A549 (cell line): ENCODE data around the gene EXOC4. TPM values are rescaled to one million over a fixed set of nuclear protein-coding genes. Genes with fewer than 3 reads are reported as not detected.

Source experiments
- ATAC-seq, 2 experiments: fragments of 200-7000 bp in 1 of 2; fragments of >200 bp in 1 of 2; cut with Nextera tagmentation in 1 of 2; cut with Tn5 transposase in 1 of 2; 3 replicates each; pipeline versions ENCODE4 v1.8.0 to v1.9.1; 2018 to 2020; ENCODE audit warnings: mild to moderate bottlenecking in 1 of 2, moderate library complexity in 1 of 2
- CTCF ChIA-PET: fragments of 300-600 bp; sonication (Branson Sonifier 250); formaldehyde crosslinking; extraction: SDS; loops from one replicate; lab custom pipeline; 2021; ENCODE audit warnings: antibody characterized with exemption, inconsistent platforms; lab: Yijun Ruan, JAX
- POLR2A ChIA-PET: fragments of 350-600 bp; formaldehyde crosslinking; extraction: SDS; loops from one replicate; lab custom pipeline; 2021; ENCODE audit warnings: antibody characterized with exemption, inconsistent platforms; lab: Yijun Ruan, JAX
- DNase-seq, 2 experiments: peaks; one replicate each; pipeline versions ENCODE4 v3.0.0 to v3.0.0-alpha.2; 2011 to 2016; ENCODE audit warnings: low read depth in 1 of 2, low spot score in 1 of 2
- FAIRE-seq: peaks from 2 replicates; lab custom pipeline; 2011; peaks lifted over from hg19 to GRCh38; lab: Jason Lieb, UNC
- H3K27ac ChIP-seq, 2 experiments: fragments of >200 bp; sonication (Bioruptor Twin); formaldehyde crosslinking; 3 replicates each; pipeline ENCODE4 v1.5.1; 2016 to 2017
- H3K4me1 ChIP-seq: fragments of >200 bp; sonication (Bioruptor Twin); formaldehyde crosslinking; 3 replicates; pipeline ENCODE4 v1.6.1; 2016
- H3K4me2 ChIP-seq: fragments of >200 bp; sonication (Bioruptor Twin); formaldehyde crosslinking; 3 replicates; pipeline ENCODE4 v1.6.1; 2016
- H3K4me3 ChIP-seq: fragments of >200 bp; sonication (Bioruptor Twin); formaldehyde crosslinking; 3 replicates; pipeline ENCODE4 v1.5.1; 2016
- H3K9me3 ChIP-seq: fragments of >200 bp; sonication (Bioruptor Twin); formaldehyde crosslinking; 3 replicates; pipeline ENCODE4 v1.6.1; 2016
- BHLHE40 ChIP-seq: IDR thresholded peaks from 2 replicates; pipeline ENCODE4 v1.6.1; 2012; ENCODE audit warnings: low read depth, low read length, inconsistent platforms
- CBX8 ChIP-seq: fragments of 200-600 bp; sonication (generic); IDR thresholded peaks from 2 replicates; pipeline ENCODE4 v1.6.1; 2016
- CHD2 ChIP-seq: fragments of 150-350 bp; IDR thresholded peaks from 2 replicates; pipeline ENCODE4 v1.6.1; 2014; ENCODE audit warnings: low read length; ENCODE audit not compliant: partially characterized antibody
- CHD4 ChIP-seq: fragments of 200-600 bp; sonication (generic); IDR thresholded peaks from 2 replicates; pipeline ENCODE4 v1.6.1; 2016; ENCODE audit warnings: antibody characterized with exemption, mild to moderate bottlenecking, borderline replicate concordance
- EHF ChIP-seq: fragments of 250-450 bp; sonication (Bioruptor Pico); IDR thresholded peaks from 2 replicates; pipeline ENCODE4 v1.5.0; 2020; ENCODE audit warnings: mild to moderate bottlenecking
- ESRRA ChIP-seq: fragments of 150-350 bp; IDR thresholded peaks from 2 replicates; pipeline ENCODE4 v1.6.1; 2014; ENCODE audit warnings: mild to moderate bottlenecking, low read length, borderline replicate concordance
- FOSB ChIP-seq: fragments of 250-450 bp; sonication (Bioruptor Pico); IDR thresholded peaks from 2 replicates; pipeline ENCODE4 v1.5.0; 2020; ENCODE audit warnings: mild to moderate bottlenecking, moderate library complexity
- HES2 ChIP-seq: fragments of >200 bp; sonication (Bioruptor Twin); formaldehyde crosslinking; IDR thresholded peaks from 2 replicates; pipeline ENCODE4 v1.6.1; 2016
- HEYL ChIP-seq: fragments of 250-450 bp; sonication (Bioruptor Pico); IDR thresholded peaks from 2 replicates; pipeline ENCODE4 v1.8.0; 2021; ENCODE audit warnings: mild to moderate bottlenecking, moderate library complexity
- HMGXB4 ChIP-seq: fragments of 250-450 bp; sonication (Bioruptor Pico); IDR thresholded peaks from 2 replicates; pipeline ENCODE4 v1.5.0; 2021; ENCODE audit warnings: mild to moderate bottlenecking, moderate library complexity, borderline replicate concordance
- HOXA7 ChIP-seq: fragments of 250-450 bp; sonication (Bioruptor Pico); IDR thresholded peaks from 2 replicates; pipeline ENCODE4 v1.5.0; 2020; ENCODE audit warnings: mild to moderate bottlenecking, moderate library complexity
- KDM1A ChIP-seq: fragments of 200-600 bp; sonication (generic); IDR thresholded peaks from 2 replicates; pipeline ENCODE4 v1.6.1; 2016; ENCODE audit warnings: low read depth, mild to moderate bottlenecking
- KDM5A ChIP-seq: fragments of 200-600 bp; sonication (generic); IDR thresholded peaks from 2 replicates; pipeline ENCODE4 v1.6.1; 2016; ENCODE audit warnings: antibody characterized with exemption, mild to moderate bottlenecking
- MYC ChIP-seq: IDR thresholded peaks from 2 replicates; pipeline ENCODE4 v1.6.1; 2012; ENCODE audit warnings: mild to moderate bottlenecking, inconsistent platforms, low read length, improper control_type of control experiment, borderline replicate concordance
- NFE2L2 ChIP-seq: fragments of 150-350 bp; conservative IDR thresholded peaks from 2 replicates; pipeline ENCODE4 v1.6.1; 2014; ENCODE audit warnings: low read length
- NPAS2 ChIP-seq: fragments of 250-450 bp; sonication (Bioruptor Pico); IDR thresholded peaks from 2 replicates; pipeline ENCODE4 v1.8.0; 2022; ENCODE audit warnings: mild to moderate bottlenecking, moderate library complexity, borderline replicate concordance
- NR3C1 ChIP-seq: fragments of >200 bp; sonication (Bioruptor Twin); formaldehyde crosslinking; IDR thresholded peaks from 3 replicates; pipeline ENCODE4 v1.6.1; 2017
- PBX3 ChIP-seq: IDR thresholded peaks from 2 replicates; pipeline ENCODE4 v1.6.1; 2012
- POLR2A ChIP-seq: IDR thresholded peaks from 2 replicates; pipeline ENCODE4 v1.6.1; 2012; ENCODE audit warnings: mild to moderate bottlenecking, low read length
- RNF2 ChIP-seq: fragments of 200-600 bp; sonication (generic); IDR thresholded peaks from 2 replicates; pipeline ENCODE4 v1.6.1; 2016; ENCODE audit warnings: low read depth, mild to moderate bottlenecking, antibody characterized with exemption, moderate library complexity, borderline replicate concordance
- SREBF2 ChIP-seq: fragments of 450-650 bp; IDR thresholded peaks from 2 replicates; pipeline ENCODE4 v1.6.1; 2014; ENCODE audit warnings: mild to moderate bottlenecking, moderate library complexity
- TP53 ChIP-seq: fragments of 250-450 bp; sonication (Bioruptor Pico); IDR thresholded peaks from 2 replicates; pipeline ENCODE4 v1.5.0; 2021; ENCODE audit warnings: mild to moderate bottlenecking, moderate library complexity
- USF2 ChIP-seq: fragments of 450-650 bp; IDR thresholded peaks from 2 replicates; pipeline ENCODE4 v1.6.1; 2014; ENCODE audit warnings: antibody characterized with exemption
- ZFP36 ChIP-seq: fragments of 450-650 bp; IDR thresholded peaks from 2 replicates; pipeline ENCODE4 v1.6.1; 2014; ENCODE audit warnings: borderline replicate concordance; ENCODE audit not compliant: partially characterized antibody
- WGBS: methylation state at CpG from one replicate; pipeline ENCODE4 v1.1.6; 2017; ENCODE audit errors: missing lambda C conversion rate; 5-methylcytosine and 5-hydroxymethylcytosine counted together
- polyA plus RNA-seq, 4 experiments: library from polyadenylated mRNA; depleted of rRNA in 3 of 4; stranded (reverse); fragments of >200 nt; fragmentation: RNase III in 1 of 4; extraction: RNeasy Plus Mini Kit Qiagen cat#74134 plus additional on column Dnase treatment in 1 of 4; gene quantifications; 2 replicates in 3 of 4; 3 replicates in 1 of 4; pipeline ENCODE4 v1.2.3, GENCODE V29; 2011 to 2017

The EXOC4 gene
- polyA plus RNA-seq, 2 of the 4 experiments (the other 2 are of a cell fraction): 33.4 to 73.1 TPM

GRCh38 chr7:133735222-133735621 lies 482.3 kb downstream of the EXOC4 start:
- no peak overlapping the region for H3K4me3 ChIP-seq
- no peak for FAIRE-seq
- no peak for DNase-seq
- ATAC-seq: no peak
- POLR2A ChIA-PET: no interaction called here
- H3K27ac ChIP-seq: no peak overlapping the region
- no peak overlapping the region for H3K4me2 ChIP-seq
- H3K4me1 ChIP-seq: no peaks in the 10 kb centered on the region
- TF ChIP-seq POLR2A (no peak), NFE2L2 (no peak), HES2 (no peak), PBX3 (no peak), BHLHE40 (no peak), TP53 (CRISPR knock-in tag) (no peak), NPAS2 (no peak), RNF2 (no peak), USF2 (no peak), CHD2 (no peak), KDM1A (no peak), CHD4 (no peak), KDM5A (no peak), ESRRA (no peak), EHF (CRISPR knock-in tag) (no peak), HOXA7 (CRISPR knock-in tag) (no peak)
- CTCF ChIA-PET: no interaction called here
- no peaks in the 10 kb centered on the region for H3K9me3 ChIP-seq
- 65% methylated on average over 1 of the region's 1 CpG for WGBS

- POLR2A ChIA-PET: no interaction called here
- FAIRE-seq (no peak), ATAC-seq (no peak), DNase-seq (no peak)
- Histone ChIP-seq H3K4me1 (no peaks in the 10 kb centered on the region), H3K27ac (no peak overlapping the region), H3K4me2 (no peak overlapping the region), H3K4me3 (no peak overlapping the region), H3K9me3 (no peaks in the 10 kb centered on the region)
- WGBS: 91% methylated on average over 1 of the region's 1 CpG
- CTCF ChIA-PET: no interaction called here
- TF ChIP-seq MYC: no peak
- no peak for TF ChIP-seq NR3C1
- no peak for TF ChIP-seq CBX8
- TF ChIP-seq FOSB (CRISPR knock-in tag): no peak
- TF ChIP-seq NPAS2: no peak
- no peak for TF ChIP-seq SREBF2
- no peak for TF ChIP-seq ESRRA
- no peak for TF ChIP-seq ZFP36
- no peak for TF ChIP-seq HMGXB4 (CRISPR knock-in tag)
- TF ChIP-seq HEYL (CRISPR knock-in tag): no peak
- TF ChIP-seq CHD2: no peak
These were observed 486.9 kb downstream of the EXOC4 start for GRCh38 chr7:133739817-133740216.
